D341Med (cell line): Measurements from ENCODE around the gene ATP5F1B.
"Not testable (repeated sequence)": the region's sequence is repeated elsewhere in the genome, so short reads cannot be mapped to it uniquely, and the experiment has no call there.

Source experiments
- DNase-seq: peaks from one replicate; pipeline ENCODE4 v3.0.0; 2012; ENCODE audit warnings: low spot score

ATP5F1B gene

GRCh38 chr12:56645717-56646446 lies at the start of gene ATP5F1B:
ATP5F1B (minus strand) TSS chr12:56645984; CDS start chr12:56645963, 21 bp downstream.
- DNase-seq = peak; percentile 96

- no peak for DNase-seq
Measured at GRCh38 chr12:56694161-56694560, 48.4 kb upstream of the ATP5F1B start.

GRCh38 chr12:56688846-56689109 lies 43.0 kb upstream of the ATP5F1B start:
- DNase-seq = no peak

GRCh38 chr12:56688129-56688845 lies 42.5 kb upstream of the ATP5F1B start, which contains the start of gene PTGES3:
PTGES3 (minus strand) TSS chr12:56688284; CDS start chr12:56687999, 285 bp downstream.
- DNase-seq = peak; percentile 98

GRCh38 chr12:56687223-56688128 lies 41.7 kb upstream of the ATP5F1B start:
- peak; percentile 39 for DNase-seq

GRCh38 chr12:56684745-56685359 lies 39.1 kb upstream of the ATP5F1B start:
- DNase-seq = no peak

- no peak for DNase-seq
Measured at GRCh38 chr12:56682323-56682722, 36.5 kb upstream of the ATP5F1B start.

- no peak for DNase-seq
Measured at GRCh38 chr12:56679883-56680575, 34.2 kb upstream of the ATP5F1B start.

GRCh38 chr12:56678852-56679251 lies 33.1 kb upstream of the ATP5F1B start:
- DNase-seq = no peak

- no peak for DNase-seq
Measured at GRCh38 chr12:56677680-56678079, 31.9 kb upstream of the ATP5F1B start.

- DNase-seq = no peak
Measured at GRCh38 chr12:56676851-56677580, 31.2 kb upstream of the ATP5F1B start.

GRCh38 chr12:56671608-56672007 lies 25.8 kb upstream of the ATP5F1B start:
- DNase-seq = no peak

GRCh38 chr12:56670836-56671235 lies 25.1 kb upstream of the ATP5F1B start:
- no peak for DNase-seq

GRCh38 chr12:56668197-56668457 lies 22.3 kb upstream of the ATP5F1B start:
- no peak for DNase-seq

- DNase-seq = no peak
Measured at GRCh38 chr12:56661979-56662638, 16.3 kb upstream of the ATP5F1B start.

- DNase-seq = no peak
Measured at GRCh38 chr12:56661560-56661959, 15.8 kb upstream of the ATP5F1B start.

GRCh38 chr12:56658921-56659320 lies 13.1 kb upstream of the ATP5F1B start:
- DNase-seq = no peak

GRCh38 chr12:56657416-56658379 lies 11.9 kb upstream of the ATP5F1B start:
- DNase-seq = no peak

GRCh38 chr12:56653781-56654180 lies 8.0 kb upstream of the ATP5F1B start:
- DNase-seq = not testable (repeated sequence)
